ENCODE measurements around the gene MIF4GD.
A peak's percentile ranks its signal among the peaks of the same experiment; 100 is the strongest.
"Not testable (repeated sequence)": the region's sequence is repeated elsewhere in the genome, so short reads cannot be mapped to it uniquely, and the experiment has no call there.

Gene MIF4GD

DNA sequence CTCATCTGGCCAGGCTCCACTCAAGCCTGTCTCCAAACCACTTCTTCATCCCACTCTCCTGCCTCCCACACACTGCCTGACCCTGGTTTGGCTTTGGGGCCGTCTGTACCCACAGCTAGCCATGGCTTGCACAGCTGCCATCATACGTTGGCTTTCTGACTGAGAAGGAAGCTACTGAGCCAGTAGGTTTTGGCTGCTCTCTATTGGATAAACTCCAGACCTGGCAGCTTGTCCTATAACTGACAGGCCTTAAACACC, 3.9 kb downstream of the MIF4GD start:
- no peak overlapping the region for H3K9ac ChIP-seq (ENCODE audit: low read length)

DNA sequence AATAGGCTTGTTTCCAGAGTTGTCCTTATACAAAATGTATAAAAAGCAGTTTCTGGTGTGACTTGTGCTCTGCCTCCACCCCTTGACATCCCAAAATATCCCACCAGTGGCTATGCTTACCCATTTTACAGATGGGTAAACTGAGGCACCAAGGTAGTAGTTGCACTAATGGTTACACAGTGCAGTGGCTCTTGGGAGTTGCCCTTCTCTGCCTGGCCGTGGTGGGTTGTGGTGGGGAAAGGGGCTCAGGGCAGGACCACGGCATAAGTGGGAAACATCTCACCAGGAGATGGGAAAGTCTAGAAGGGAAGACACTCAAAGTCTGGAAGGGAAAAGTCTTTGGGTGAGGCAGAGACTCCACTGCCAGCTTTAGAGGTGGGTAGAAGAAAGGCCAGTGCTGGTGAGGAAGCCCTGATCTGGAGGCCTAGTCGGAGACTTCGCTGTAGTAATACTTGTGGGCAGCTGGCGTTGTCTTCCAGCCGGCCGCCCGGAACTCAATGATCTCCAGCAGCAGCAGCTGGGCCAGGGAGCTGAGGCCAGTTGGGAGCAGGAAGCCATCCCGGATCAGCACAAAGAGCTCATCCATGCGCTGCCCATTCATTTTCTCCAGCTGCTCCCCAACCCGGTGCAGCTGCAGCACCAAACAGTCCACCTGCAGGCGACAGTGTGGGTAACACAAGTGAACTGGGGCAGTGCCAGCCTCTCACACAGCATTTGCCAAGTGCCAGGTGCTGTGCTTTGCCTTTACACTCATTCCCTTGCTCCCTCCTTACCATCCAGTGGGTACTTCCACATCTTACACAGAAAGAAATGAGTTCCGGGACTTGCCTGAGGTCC, 4.5 kb downstream of the MIF4GD start:
- Histone ChIP-seq H3K4me3 (ENCODE audit: low read length) (no peak overlapping the region), H3K36me3 (ENCODE audit: control insufficient read depth, insufficient read depth, low read length, severe bottlenecking) (peaks cover 31% of the 10 kb centered on the region), H3K4me1 (ENCODE audit: control insufficient read depth, insufficient read depth, low read length) (peaks cover 26% of the 10 kb centered on the region)

More for the DNA sequence above, 3.9 kb downstream of the MIF4GD start:
- Histone ChIP-seq H3K27me3 (replicated peaks; ENCODE audit: control insufficient read depth, insufficient read depth, low read length) (no peaks in the 10 kb centered on the region), H3K4me1 (ENCODE audit: control insufficient read depth, insufficient read depth, low read length) (peaks cover 32% of the 10 kb centered on the region), H3K4me3 (ENCODE audit: low read length) (no peak overlapping the region), H3K36me3 (ENCODE audit: control insufficient read depth, insufficient read depth, low read length, severe bottlenecking) (peaks cover 31% of the 10 kb centered on the region), H3K9me3 (ENCODE audit: control insufficient read depth, low read length) (no peaks in the 10 kb centered on the region)
- no peak for DNase-seq (ENCODE audit: low read depth)

DNA sequence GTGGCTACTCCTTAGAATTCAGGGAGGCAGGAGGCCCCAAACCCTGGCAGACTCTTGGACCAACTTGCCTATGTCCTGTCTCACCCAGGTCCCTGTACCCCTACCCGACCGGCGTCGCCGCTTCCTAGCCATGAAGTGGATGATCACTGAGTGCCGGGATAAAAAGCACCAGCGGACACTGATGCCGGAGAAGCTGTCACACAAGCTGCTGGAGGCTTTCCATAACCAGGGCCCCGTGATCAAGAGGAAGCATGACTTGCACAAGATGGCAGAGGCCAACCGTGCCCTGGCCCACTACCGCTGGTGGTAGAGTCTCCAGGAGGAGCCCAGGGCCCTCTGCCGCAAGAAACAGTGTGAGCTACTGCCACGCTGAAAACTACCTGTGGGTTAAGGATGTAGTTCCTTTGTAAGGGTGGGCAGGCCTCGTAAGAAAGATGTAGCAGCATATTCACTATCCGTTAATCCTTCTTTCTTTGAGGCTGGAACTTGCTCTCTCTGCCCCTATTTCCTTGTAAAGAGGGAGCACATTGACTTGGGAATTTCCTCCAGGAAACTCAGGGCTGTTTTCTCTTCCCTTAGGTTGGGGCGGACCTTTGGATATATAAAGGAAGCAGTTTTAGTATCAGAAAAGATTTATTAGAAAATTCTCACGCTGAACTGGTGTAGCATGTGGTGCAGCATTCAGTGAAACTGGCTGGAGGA, 5.3 kb downstream of the MIF4GD start:
- Histone ChIP-seq H3K27me3 (replicated peaks; ENCODE audit: control insufficient read depth, insufficient read depth, low read length) (no peaks in the 10 kb centered on the region), H3K9me3 (ENCODE audit: control insufficient read depth, low read length) (no peaks in the 10 kb centered on the region), H3K4me1 (ENCODE audit: control insufficient read depth, insufficient read depth, low read length) (peaks cover 25% of the 10 kb centered on the region), H3K36me3 (ENCODE audit: control insufficient read depth, insufficient read depth, low read length, severe bottlenecking) (peaks cover 31% of the 10 kb centered on the region), H3K9ac (ENCODE audit: low read length) (no peak overlapping the region), H3K4me3 (ENCODE audit: low read length) (no peak overlapping the region)
- no peak for DNase-seq (ENCODE audit: low read depth)

More for the DNA sequence above, 4.5 kb downstream of the MIF4GD start:
- DNase-seq (ENCODE audit: low read depth): no peak
- no peak overlapping the region for H3K9ac ChIP-seq (ENCODE audit: low read length)
- H3K9me3 ChIP-seq (ENCODE audit: control insufficient read depth, low read length): no peaks in the 10 kb centered on the region
- H3K27me3 ChIP-seq (replicated peaks; ENCODE audit: control insufficient read depth, insufficient read depth, low read length): no peaks in the 10 kb centered on the region

DNA sequence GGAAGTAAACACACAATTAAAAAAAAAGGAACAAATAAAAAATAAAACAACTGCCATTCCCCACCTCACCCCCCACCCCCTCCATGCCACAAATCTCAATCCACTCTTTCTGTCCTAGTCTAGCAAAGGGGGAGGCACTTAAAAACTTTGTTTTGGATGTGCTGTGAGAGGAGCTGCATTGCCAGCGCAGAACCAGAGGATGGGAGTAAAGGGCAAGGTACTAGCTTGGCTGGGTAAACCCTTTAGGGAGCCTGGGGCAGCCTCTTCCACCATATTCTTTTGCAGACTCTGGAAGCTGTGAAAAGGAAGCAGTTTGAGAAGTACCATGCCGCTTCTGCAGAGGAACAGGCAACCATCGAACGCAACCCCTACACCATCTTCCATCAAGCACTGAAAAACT, 8.0 kb downstream of the MIF4GD start:
- Histone ChIP-seq H3K36me3 (ENCODE audit: control insufficient read depth, insufficient read depth, low read length, severe bottlenecking) (peaks cover 31% of the 10 kb centered on the region), H3K4me3 (ENCODE audit: low read length) (no peak overlapping the region)
- DNase-seq (ENCODE audit: low read depth): no peak

GRCh38 chr17:75262112-75262606, 8.9 kb downstream of the MIF4GD start:
- Histone ChIP-seq H3K9me3 (ENCODE audit: control insufficient read depth, low read length) (no peaks in the 10 kb centered on the region), H3K36me3 (ENCODE audit: control insufficient read depth, insufficient read depth, low read length, severe bottlenecking) (peaks cover 31% of the 10 kb centered on the region), H3K9ac (ENCODE audit: low read length) (peak overlapping the region; percentile 99), H3K4me1 (ENCODE audit: control insufficient read depth, insufficient read depth, low read length) (peaks cover 31% of the 10 kb centered on the region), H3K27me3 (replicated peaks; ENCODE audit: control insufficient read depth, insufficient read depth, low read length) (no peaks in the 10 kb centered on the region), H3K4me3 (ENCODE audit: low read length) (peak overlapping the region; percentile 98)
- no peak for DNase-seq (ENCODE audit: low read depth)

More for the DNA sequence above, 8.0 kb downstream of the MIF4GD start:
- peak overlapping the region; percentile 99 for H3K9ac ChIP-seq (ENCODE audit: low read length)
- peaks cover 34% of the 10 kb centered on the region for H3K4me1 ChIP-seq (ENCODE audit: control insufficient read depth, insufficient read depth, low read length)
- no peaks in the 10 kb centered on the region for H3K9me3 ChIP-seq (ENCODE audit: control insufficient read depth, low read length)
- H3K27me3 ChIP-seq (replicated peaks; ENCODE audit: control insufficient read depth, insufficient read depth, low read length): no peaks in the 10 kb centered on the region

DNA sequence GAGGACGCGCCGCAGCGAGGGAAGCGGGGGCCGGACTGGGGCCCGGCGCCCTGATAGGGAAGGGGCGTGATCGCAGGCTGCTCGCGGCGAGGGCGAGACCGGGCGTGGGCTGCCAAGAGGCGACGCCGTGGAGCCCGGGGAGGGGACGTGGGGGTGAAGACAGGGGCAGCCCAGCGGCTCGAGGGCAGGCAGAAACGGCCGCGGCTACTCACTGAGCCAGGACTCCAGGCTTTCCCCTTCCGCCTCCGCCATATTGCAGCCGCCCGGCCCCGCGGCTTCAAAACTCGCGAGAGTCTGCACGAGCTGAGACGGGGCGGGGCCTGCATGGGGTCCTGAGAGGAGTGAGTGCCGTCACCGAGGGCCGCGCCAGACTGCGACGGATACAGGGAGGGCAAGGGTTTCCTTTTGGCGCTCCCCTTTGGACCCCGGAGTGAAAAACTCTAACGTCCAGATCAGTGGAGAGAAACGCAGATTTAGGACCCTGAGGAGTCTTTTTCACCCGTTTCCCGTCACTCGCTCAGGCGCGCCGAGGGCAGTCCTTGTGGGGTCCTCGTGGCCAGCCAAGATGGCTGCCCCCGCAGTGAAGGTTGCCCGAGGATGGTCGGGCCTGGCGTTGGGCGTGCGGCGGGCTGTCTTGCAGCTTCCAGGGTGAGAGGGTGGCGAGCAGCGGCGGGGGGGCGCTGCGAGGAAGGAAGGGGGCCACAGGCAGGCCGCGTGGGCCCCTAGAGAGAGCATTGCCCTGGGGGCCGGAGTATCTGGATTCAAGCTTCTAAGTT, 9.5 kb downstream of the MIF4GD start, which contains the start of the genes GGA3 and MRPS7:
Gene GGA3, minus strand, starts transcription at position 271 of the 776 bp plus-strand sequence. Its CDS starts 19 bp downstream, at position 252.
Gene MRPS7, plus strand, starts transcription at position 544 of the 776 bp plus-strand sequence. Its CDS starts 22 bp downstream, at position 566.
- Histone ChIP-seq H3K9me3 (ENCODE audit: control insufficient read depth, low read length) (no peaks in the 10 kb centered on the region), H3K4me3 (ENCODE audit: low read length) (peak within 1 kb of the TSS; percentile 98), H3K27me3 (replicated peaks; ENCODE audit: control insufficient read depth, insufficient read depth, low read length) (no peaks in the 10 kb centered on the region), H3K9ac (ENCODE audit: low read length) (peak within 1 kb of the TSS; percentile 99), H3K4me1 (ENCODE audit: control insufficient read depth, insufficient read depth, low read length) (peaks cover 29% of the 10 kb centered on the region), H3K36me3 (ENCODE audit: control insufficient read depth, insufficient read depth, low read length, severe bottlenecking) (peaks cover 26% of the 10 kb centered on the region)
- DNase-seq (ENCODE audit: low read depth): peak; percentile 99

DNA sequence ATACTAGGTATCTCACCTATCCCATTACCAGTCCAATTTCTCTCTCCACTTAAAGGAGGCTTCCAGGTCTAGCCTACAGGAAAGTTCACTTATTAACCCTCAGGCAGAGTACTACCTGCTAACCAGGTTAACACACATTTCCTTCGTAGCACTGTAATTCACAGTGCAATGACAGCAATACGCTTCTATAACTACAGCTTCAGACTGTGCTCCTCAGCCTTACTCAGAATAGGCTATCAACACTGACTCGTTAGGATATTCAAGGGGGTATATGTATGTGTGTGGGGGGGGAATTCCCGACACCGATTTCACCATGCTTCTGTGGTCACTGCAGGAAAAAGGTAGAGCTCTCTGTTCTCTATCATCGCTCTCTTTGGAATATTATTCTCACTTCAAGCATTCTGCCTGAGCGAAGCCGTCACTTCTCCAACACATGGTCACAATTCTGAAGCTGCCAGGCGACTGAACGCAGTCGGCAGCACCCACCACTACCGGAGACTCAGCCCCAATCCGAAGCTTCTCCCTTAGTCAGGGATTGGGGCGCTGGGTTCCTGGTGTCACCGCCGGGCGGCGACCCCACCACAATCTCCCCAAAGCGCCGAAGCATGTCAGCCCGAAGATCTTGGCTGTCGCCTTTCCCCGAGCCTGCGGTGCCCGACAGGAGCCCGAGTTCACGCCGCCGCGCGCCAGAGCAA, 10.2 kb downstream of the MIF4GD start:
- peak overlapping the region; percentile 98 for H3K4me3 ChIP-seq (ENCODE audit: low read length)
- no peak for DNase-seq (ENCODE audit: low read depth)
- peaks cover 18% of the 10 kb centered on the region for H3K36me3 ChIP-seq (ENCODE audit: control insufficient read depth, insufficient read depth, low read length, severe bottlenecking)
- no peaks in the 10 kb centered on the region for H3K27me3 ChIP-seq (replicated peaks; ENCODE audit: control insufficient read depth, insufficient read depth, low read length)
- H3K9me3 ChIP-seq (ENCODE audit: control insufficient read depth, low read length): no peaks in the 10 kb centered on the region
- peaks cover 29% of the 10 kb centered on the region for H3K4me1 ChIP-seq (ENCODE audit: control insufficient read depth, insufficient read depth, low read length)
- peak overlapping the region; percentile 99 for H3K9ac ChIP-seq (ENCODE audit: low read length)

DNA sequence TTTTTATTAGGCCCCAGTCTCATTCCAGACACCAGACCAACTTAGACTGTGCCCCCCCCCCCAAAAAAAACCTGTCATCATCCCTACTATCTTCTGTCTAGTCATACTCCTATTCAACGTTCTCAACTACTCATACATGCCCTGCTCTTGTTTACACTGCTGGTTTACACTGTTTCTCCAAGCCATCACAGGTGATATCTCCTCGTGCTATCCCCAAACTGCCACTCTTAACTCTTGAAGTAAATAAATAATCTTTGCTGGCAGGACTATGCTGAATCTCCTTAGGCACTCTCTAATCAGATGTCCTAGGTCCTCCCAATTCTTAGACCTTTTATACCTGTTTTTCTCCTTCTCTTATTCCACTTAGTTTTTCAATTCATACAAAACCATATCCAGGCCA, 13.8 kb downstream of the MIF4GD start:
- not testable (repeated sequence) for DNase-seq (ENCODE audit: low read depth); H3K36me3 ChIP-seq (ENCODE audit: control insufficient read depth, insufficient read depth, low read length, severe bottlenecking); H3K9ac ChIP-seq (ENCODE audit: low read length); H3K4me3 ChIP-seq (ENCODE audit: low read length); H3K9me3 ChIP-seq (ENCODE audit: control insufficient read depth, low read length); H3K27me3 ChIP-seq (replicated peaks; ENCODE audit: control insufficient read depth, insufficient read depth, low read length)
- H3K4me1 ChIP-seq (ENCODE audit: control insufficient read depth, insufficient read depth, low read length): peaks cover 23% of the 10 kb centered on the region

- peaks cover 22% of the 10 kb centered on the region for H3K4me1 ChIP-seq (ENCODE audit: control insufficient read depth, insufficient read depth, low read length)
- H3K27me3 ChIP-seq (replicated peaks; ENCODE audit: control insufficient read depth, insufficient read depth, low read length); H3K4me3 ChIP-seq (ENCODE audit: low read length); H3K9ac ChIP-seq (ENCODE audit: low read length); DNase-seq (ENCODE audit: low read depth); H3K36me3 ChIP-seq (ENCODE audit: control insufficient read depth, insufficient read depth, low read length, severe bottlenecking); H3K9me3 ChIP-seq (ENCODE audit: control insufficient read depth, low read length): not testable (repeated sequence)
Measured at GRCh38 chr17:75255954-75256698, 14.9 kb downstream of the MIF4GD start.

Measured in adipocyte (in vitro differentiated cells).